ENCODE measurements around the gene CLCN1.
A peak's percentile ranks its signal among the peaks of the same experiment; 100 is the strongest.

The CLCN1 gene

GRCh38 chr7:143292876-143293275 lies 23.0 kb upstream of the CLCN1 start:
- DNase-seq (ENCODE audit: low read depth in 1 of 2, low spot score in 1 of 2): no peak

- no peak for DNase-seq (ENCODE audit: low read depth in 1 of 2, low spot score in 1 of 2)
Observed at GRCh38 chr7:143295870-143296269, 20.0 kb upstream of the CLCN1 start.

- DNase-seq (ENCODE audit: low read depth in 1 of 2, low spot score in 1 of 2): no peak
Observed at GRCh38 chr7:143296686-143297085, 19.2 kb upstream of the CLCN1 start.

GRCh38 chr7:143299346-143299745 lies 16.6 kb upstream of the CLCN1 start:
- no peak for DNase-seq (ENCODE audit: low read depth in 1 of 2, low spot score in 1 of 2)

GRCh38 chr7:143299840-143300239 lies 16.1 kb upstream of the CLCN1 start:
- DNase-seq (ENCODE audit: low read depth in 1 of 2, low spot score in 1 of 2): peak; percentile 37 to 41

GRCh38 chr7:143300959-143301935 lies 14.7 kb upstream of the CLCN1 start:
- DNase-seq (ENCODE audit: low read depth in 1 of 2, low spot score in 1 of 2): no peak

GRCh38 chr7:143303733-143304132 lies 12.2 kb upstream of the CLCN1 start:
- DNase-seq (ENCODE audit: low read depth in 1 of 2, low spot score in 1 of 2): no peak

GRCh38 chr7:143304938-143305337 lies 11.0 kb upstream of the CLCN1 start:
- DNase-seq (ENCODE audit: low read depth in 1 of 2, low spot score in 1 of 2): no peak

GRCh38 chr7:143305423-143306070 lies 10.4 kb upstream of the CLCN1 start:
- peak; percentile 50 for DNase-seq (ENCODE audit: low read depth in 1 of 2, low spot score in 1 of 2)

GRCh38 chr7:143308632-143309031 lies 7.3 kb upstream of the CLCN1 start:
- DNase-seq (ENCODE audit: low read depth in 1 of 2, low spot score in 1 of 2): no peak

- no peak for DNase-seq (ENCODE audit: low read depth in 1 of 2, low spot score in 1 of 2)
Observed at GRCh38 chr7:143314127-143314526, 1.8 kb upstream of the CLCN1 start.

- DNase-seq (ENCODE audit: low read depth in 1 of 2, low spot score in 1 of 2): no peak
Observed at GRCh38 chr7:143316492-143316891, 581 bp downstream of the CLCN1 start.

GRCh38 chr7:143318661-143319060 lies 2.8 kb downstream of the CLCN1 start:
- DNase-seq (ENCODE audit: low read depth in 1 of 2, low spot score in 1 of 2): no peak

GRCh38 chr7:143320620-143321019 lies 4.7 kb downstream of the CLCN1 start:
- no peak for DNase-seq (ENCODE audit: low read depth in 1 of 2, low spot score in 1 of 2)

- DNase-seq (ENCODE audit: low read depth in 1 of 2, low spot score in 1 of 2): no peak
Observed at GRCh38 chr7:143321242-143321641, 5.3 kb downstream of the CLCN1 start.

GRCh38 chr7:143321734-143322133 lies 5.8 kb downstream of the CLCN1 start:
- no peak for DNase-seq (ENCODE audit: low read depth in 1 of 2, low spot score in 1 of 2)

GRCh38 chr7:143322760-143323633 lies 7.1 kb downstream of the CLCN1 start:
- no peak for DNase-seq (ENCODE audit: low read depth in 1 of 2, low spot score in 1 of 2)

- no peak for DNase-seq (ENCODE audit: low read depth in 1 of 2, low spot score in 1 of 2)
Observed at GRCh38 chr7:143323653-143324052, 7.7 kb downstream of the CLCN1 start.

- DNase-seq (ENCODE audit: low read depth in 1 of 2, low spot score in 1 of 2): no peak
Observed at GRCh38 chr7:143325240-143325639, 9.3 kb downstream of the CLCN1 start.

GRCh38 chr7:143327903-143328302 lies 12.0 kb downstream of the CLCN1 start:
- no peak for DNase-seq (ENCODE audit: low read depth in 1 of 2, low spot score in 1 of 2)

GRCh38 chr7:143329471-143330170 lies 13.7 kb downstream of the CLCN1 start:
- no peak for DNase-seq (ENCODE audit: low read depth in 1 of 2, low spot score in 1 of 2)

Measured in activated T-helper 1 cell treated with anti-CD3 and anti-CD28 coated beads, Interleukin-2, amount 50 U/mL, for 16 hours (primary cell).